HCT116 (cell line): ENCODE measurements around the gene LCN2. TPM values are rescaled to one million over a fixed set of nuclear protein-coding genes. Genes with fewer than 3 reads are reported as not detected.
"Not testable (repeated sequence)": the region's sequence is repeated elsewhere in the genome, so short reads cannot be mapped to it uniquely, and the experiment has no call there.

Source experiments
- ATAC-seq: fragments of 200-7000 bp; cut with Tn5 transposase; 2 replicates; pipeline ENCODE4 v1.9.1; 2020; ENCODE audit warnings: mild to moderate bottlenecking, moderate library complexity
- BruUV-seq: library from RNA; stranded (reverse); fragments of 400-500 nt; replicated peaks from 2 replicates; lab custom pipeline; 2021; lab: Mats Ljungman, UMichigan
- CTCF ChIA-PET: fragments of 300-600 bp; sonication (Branson Sonifier 250); formaldehyde crosslinking; loops from one replicate; lab custom pipeline; 2021; ENCODE audit warnings: antibody characterized with exemption; lab: Charles Lee
- POLR2A ChIA-PET: fragments of 300-600, 350-600 bp; sonication (Branson Sonifier 250); formaldehyde crosslinking; loops from one replicate; lab custom pipeline; 2021; ENCODE audit warnings: antibody characterized with exemption; lab: Charles Lee
- RAD21 ChIA-PET, 2 experiments: fragments of 300-600 bp; sonication (Branson Sonifier 250); formaldehyde crosslinking; loops; one replicate each; lab custom pipeline; 2023; ENCODE audit warnings: low total read pairs in 2 of 2; ENCODE audit not compliant: uncharacterized antibody in 2 of 2, unreplicated experiment in 2 of 2, low non-redundant PET in 1 of 2; lab: Charles Lee
- DNase-seq: peaks from one replicate; pipeline ENCODE4 v3.0.0-alpha.2; 2010; ENCODE audit warnings: low read depth, low spot score
- H2AFZ ChIP-seq: fragments of 200-600 bp; shearing (Covaris generic), sonication (generic); 2 replicates; pipeline ENCODE4 v1.6.1; 2017; ENCODE audit warnings: low read depth, mixed run types, mixed read lengths, antibody characterized with exemption, low read length; ENCODE audit not compliant: poor library complexity, severe bottlenecking
- H3K27ac ChIP-seq: 2 replicates; pipeline ENCODE4 v1.5.1; 2012; ENCODE audit warnings: low read depth, low read length
- H3K27me3 ChIP-seq: fragments of 200-600 bp; sonication (generic); 2 replicates; pipeline ENCODE4 v1.6.1; 2016; ENCODE audit warnings: mixed run types, low read length, mixed read lengths; ENCODE audit not compliant: insufficient read depth
- H3K36me3 ChIP-seq, 2 experiments: fragments of 200-500 bp in 1 of 2; fragments of 200-600 bp in 1 of 2; sonication (Bioruptor generic) in 1 of 2; sonication (generic) in 1 of 2; 2 replicates each; pipeline versions ENCODE4 v1.5.1 to v1.6.1; 2014 to 2016; ENCODE audit warnings: low read length in 2 of 2, inconsistent platforms in 1 of 2, mixed read lengths in 1 of 2, mixed run types in 1 of 2; ENCODE audit not compliant: insufficient read depth in 2 of 2, control insufficient read depth in 1 of 2
- H3K4me1 ChIP-seq, 2 experiments: fragments of 200-600 bp in 1 of 2; sonication (generic) in 1 of 2; 2 replicates each; pipeline versions ENCODE4 v1.5.1 to v1.6.1; 2012 to 2017; ENCODE audit warnings: low read length in 2 of 2, inconsistent platforms in 1 of 2, mild to moderate bottlenecking in 1 of 2, mixed read lengths in 1 of 2, mixed run types in 1 of 2, moderate library complexity in 1 of 2; ENCODE audit not compliant: insufficient read depth in 2 of 2, control insufficient read depth in 1 of 2
- H3K4me2 ChIP-seq: fragments of 200-600 bp; sonication (generic); 2 replicates; pipeline ENCODE4 v1.6.1; 2017; ENCODE audit warnings: mixed run types, low read length, mixed read lengths
- H3K4me3 ChIP-seq, 2 experiments: fragments of 200-600 bp in 1 of 2; sonication (generic) in 1 of 2; replicated peaks in 1 of 2; 2 replicates each; pipeline ENCODE4 v1.5.1; 2011 to 2016; ENCODE audit warnings: low read length in 2 of 2, control low read depth in 1 of 2, low read depth in 1 of 2, mild to moderate bottlenecking in 1 of 2, mixed read lengths in 1 of 2, mixed run types in 1 of 2
- H3K79me2 ChIP-seq: fragments of 200-600 bp; sonication (generic); 2 replicates; pipeline ENCODE4 v1.6.1; 2017; ENCODE audit warnings: mild to moderate bottlenecking, mixed run types, low read length, moderate library complexity, mixed read lengths; ENCODE audit not compliant: insufficient read depth
- H3K9ac ChIP-seq: fragments of 200-600 bp; sonication (generic); 2 replicates; pipeline ENCODE4 v1.6.1; 2016; ENCODE audit warnings: low read length, mixed read lengths
- H3K9me2 ChIP-seq: fragments of 200-600 bp; sonication (generic), shearing (Covaris generic); 2 replicates; pipeline ENCODE4 v1.6.1; 2017; ENCODE audit warnings: mixed run types, mild to moderate bottlenecking, moderate library complexity; ENCODE audit not compliant: insufficient read depth
- H3K9me3 ChIP-seq, 2 experiments: fragments of 200-500 bp in 1 of 2; fragments of 200-600 bp in 1 of 2; sonication (Bioruptor generic) in 1 of 2; sonication (generic) in 1 of 2; 2 replicates each; pipeline ENCODE4 v1.6.1; 2014 to 2017; ENCODE audit warnings: low read length in 2 of 2, mixed read lengths in 2 of 2, inconsistent platforms in 1 of 2, low read depth in 1 of 2, mild to moderate bottlenecking in 1 of 2, mixed run types in 1 of 2, moderate library complexity in 1 of 2; ENCODE audit not compliant: control insufficient read depth in 1 of 2, insufficient read depth in 1 of 2
- H4K20me1 ChIP-seq: fragments of 200-600 bp; sonication (generic), shearing (Covaris generic); 2 replicates; pipeline ENCODE4 v1.6.1; 2017; ENCODE audit warnings: mixed run types, mild to moderate bottlenecking, moderate library complexity; ENCODE audit not compliant: insufficient read depth
- CBX3 ChIP-seq: IDR thresholded peaks from 2 replicates; pipeline ENCODE4 v1.6.1; 2012; ENCODE audit warnings: low read depth
- CTCF ChIP-seq, 3 experiments: fragments of 200-600 bp in 1 of 3; sonication (generic) in 1 of 3; IDR thresholded peaks in 2 of 3; conservative IDR thresholded peaks in 1 of 3; 2 replicates each; pipeline ENCODE4 v1.5.1; 2012 to 2017; ENCODE audit warnings: low read depth in 2 of 3, low read length in 2 of 3, antibody characterized with exemption in 1 of 3, borderline replicate concordance in 1 of 3, control low read depth in 1 of 3, mild to moderate bottlenecking in 1 of 3, mixed read lengths in 1 of 3, mixed run types in 1 of 3, moderate library complexity in 1 of 3; ENCODE audit not compliant: insufficient read depth in 1 of 3
- EZH2phosphoT487 ChIP-seq: fragments of 200-600 bp; IDR thresholded peaks from 2 replicates; pipeline ENCODE4 v1.6.1; 2018; ENCODE audit warnings: antibody characterized with exemption, borderline replicate concordance
- JUND ChIP-seq: IDR thresholded peaks from 2 replicates; pipeline ENCODE4 v1.6.1; 2012
- RAD21 ChIP-seq: IDR thresholded peaks from 2 replicates; pipeline ENCODE4 v1.6.1; 2012; ENCODE audit warnings: low read depth, mild to moderate bottlenecking
- REST ChIP-seq: IDR thresholded peaks from 2 replicates; pipeline ENCODE4 v1.6.1; 2012; ENCODE audit warnings: low read depth
- SP1 ChIP-seq: IDR thresholded peaks from 2 replicates; pipeline ENCODE4 v1.6.1; 2012; ENCODE audit warnings: low read depth
- SRF ChIP-seq: IDR thresholded peaks from 2 replicates; pipeline ENCODE4 v1.6.1; 2012; ENCODE audit warnings: low read depth
- YY1 ChIP-seq: IDR thresholded peaks from 2 replicates; pipeline ENCODE4 v1.6.1; 2011; ENCODE audit warnings: low read length, low read depth, moderate library complexity, mild to moderate bottlenecking; ENCODE audit not compliant: insufficient replicate concordance; ENCODE audit errors: extremely low read depth
- ZFX ChIP-seq: fragments of 450-650 bp; IDR thresholded peaks from 2 replicates; pipeline ENCODE4 v1.6.1; 2017
- ZNF274 ChIP-seq: fragments of 200-500 bp; sonication (Bioruptor generic); IDR thresholded peaks from 2 replicates; pipeline ENCODE4 v1.6.1; 2014; ENCODE audit warnings: mild to moderate bottlenecking, low read depth, low read length, inconsistent platforms
- intact Hi-C: fragments of 100-400 bp; cut with micrococcal nuclease; formaldehyde crosslinking; loops from 2 replicates; pipeline ENCODE4 v1.10.0; 2022
- total RNA-seq: library from RNA; stranded (reverse); gene quantifications from one replicate; pipeline ENCODE4 v1.2.1, GENCODE V29; 2021; ENCODE audit not compliant: unreplicated experiment

The LCN2 gene
- total RNA-seq, 1 experiment from 2014 or later: 9.2 TPM

- H3K9me2 ChIP-seq, H3K79me2 ChIP-seq, BruUV-seq, CTCF ChIA-PET, H3K27ac ChIP-seq, ATAC-seq, H3K9me3 ChIP-seq, POLR2A ChIA-PET, H2AFZ ChIP-seq, H3K27me3 ChIP-seq, H4K20me1 ChIP-seq, DNase-seq, H3K4me3 ChIP-seq, H3K9ac ChIP-seq, H3K4me2 ChIP-seq, H3K4me1 ChIP-seq, RAD21 ChIA-PET, intact Hi-C loops: not testable (repeated sequence)
- peak; percentile 51 for TF ChIP-seq RAD21
- 0 out of 2 replicates have a peak, but pooled peaks have one; percentile 13 for TF ChIP-seq CBX3
- peak; percentile 21 to 47 (median 34); a peak in 4 of 6 replicates for TF ChIP-seq CTCF (IDR thresholded peaks at IDR 0.05 in 2 of 3, conservative IDR thresholded peaks at IDR 0.05 in 1 of 3; ENCODE audit: borderline replicate concordance in 1 of 3, insufficient read depth in 1 of 3, low read depth in 2 of 3, low read length in 2 of 3)
- H3K36me3 ChIP-seq: peaks cover 20 to 48% of the 10 kb centered on the region in 2 experiments
Observed at GRCh38 chr9:128181480-128181879, 32.2 kb downstream of the LCN2 start.

- no peaks in the 10 kb centered on the region for H4K20me1 ChIP-seq
- peak; percentile 5; the same call in 1 of the 2 replicates for ATAC-seq
- CTCF ChIA-PET: interaction anchor here (0.6 to 1.2 kb wide), 4 partner anchors 10 to 270 kb away, joined by 3 to 5 read pairs (median 3); no protein-coding TSS in a partner anchor
- intact Hi-C loops: no loop called here
- H3K9me3 ChIP-seq: no peaks in the 10 kb centered on the region; a peak in 1 of 4 replicates
- peaks cover 19 to 42% of the 10 kb centered on the region in 2 experiments for H3K36me3 ChIP-seq
- no peak overlapping the region for H3K4me2 ChIP-seq
- H3K4me1 ChIP-seq: no peaks in the 10 kb centered on the region
- no TSS peak for BruUV-seq
- TF ChIP-seq EZH2phosphoT487: no peak
- no peak for TF ChIP-seq ZNF274
- no peak for TF ChIP-seq JUND
- no peak for TF ChIP-seq YY1
- TF ChIP-seq SP1: no peak
- no peak for TF ChIP-seq SRF
- no peak for TF ChIP-seq REST
- no peak for TF ChIP-seq CBX3
- TF ChIP-seq ZFX: no peak
- TF ChIP-seq, all 23 proteins: peak for 0
- no peak for DNase-seq
- no peak overlapping the region for H2AFZ ChIP-seq
- no peaks in the 10 kb centered on the region for H3K27me3 ChIP-seq
- no peaks in the 10 kb centered on the region; the same call in 1 of the 2 replicates for H3K79me2 ChIP-seq
- no peaks in the 10 kb centered on the region for H3K9me2 ChIP-seq
- H3K9ac ChIP-seq: no peak overlapping the region
- no peak overlapping the region for H3K4me3 ChIP-seq
- H3K27ac ChIP-seq: no peak overlapping the region
- ChIA-PET RAD21 (interaction anchor here in 1 of 2 experiments (0.9 kb wide), 1 partner anchor 17 kb away, joined by 3 read pairs; no protein-coding TSS in a partner anchor), POLR2A (no interaction called here)
Observed at GRCh38 chr9:128182893-128183588, 33.8 kb downstream of the LCN2 start.
